SK-N-SH treated with all-trans-retinoic acid at 6 μM for 48 hours (cell line): ENCODE measurements around the gene UBE2N.

Source experiments
- ATAC-seq: fragments of 200-7000 bp; cut with Tn5 transposase; 3 replicates; pipeline ENCODE4 v1.9.1; 2020; ENCODE audit warnings: mild to moderate bottlenecking, moderate library complexity
- ARNTL ChIP-seq: fragments of 450-650 bp; formaldehyde crosslinking; IDR thresholded peaks from 2 replicates; pipeline ENCODE4 v1.5.0; 2020; ENCODE audit warnings: low read depth, mild to moderate bottlenecking, moderate library complexity, borderline replicate concordance
- BACH2 ChIP-seq: fragments of 250-450 bp; sonication (Bioruptor Pico); IDR thresholded peaks from 2 replicates; pipeline ENCODE4 v1.9.0; 2021; ENCODE audit warnings: mild to moderate bottlenecking, borderline replicate concordance
- CREB5 ChIP-seq: fragments of 250-450 bp; sonication (Bioruptor Pico); IDR thresholded peaks from 2 replicates; pipeline ENCODE4 v1.5.1; 2020; ENCODE audit warnings: low read depth, mild to moderate bottlenecking, moderate library complexity
- CSDC2 ChIP-seq: fragments of 250-450 bp; sonication (Bioruptor Pico); IDR thresholded peaks from 2 replicates; pipeline ENCODE4 v1.5.0; 2020; ENCODE audit warnings: mild to moderate bottlenecking, moderate library complexity
- CSRNP3 ChIP-seq: fragments of 250-450 bp; sonication (Bioruptor Pico); IDR thresholded peaks from 2 replicates; pipeline ENCODE4 v1.5.1; 2021; ENCODE audit warnings: mild to moderate bottlenecking, moderate library complexity
- ESRRG ChIP-seq: fragments of 250-450 bp; sonication (Bioruptor Pico); IDR thresholded peaks from 2 replicates; pipeline ENCODE4 v1.6.1; 2021; ENCODE audit warnings: mild to moderate bottlenecking
- GLIS3 ChIP-seq: fragments of 250-450 bp; sonication (Bioruptor Pico); IDR thresholded peaks from 2 replicates; pipeline ENCODE4 v1.5.0; 2020; ENCODE audit warnings: mild to moderate bottlenecking, moderate library complexity
- ISL1 ChIP-seq: fragments of 250-450 bp; sonication (Bioruptor Pico); IDR thresholded peaks from 2 replicates; pipeline ENCODE4 v2.1.2; 2022; ENCODE audit warnings: mild to moderate bottlenecking, moderate library complexity
- OSR1 ChIP-seq: fragments of 250-450 bp; sonication (Bioruptor Pico); IDR thresholded peaks from 2 replicates; pipeline ENCODE4 v1.8.0; 2022; ENCODE audit warnings: moderate library complexity, mild to moderate bottlenecking, inconsistent platforms
- POU6F1 ChIP-seq: fragments of 250-450 bp; sonication (Bioruptor Pico); IDR thresholded peaks from 2 replicates; pipeline ENCODE4 v1.8.0; 2021; ENCODE audit warnings: low read depth, mild to moderate bottlenecking, moderate library complexity, borderline replicate concordance
- PPARA ChIP-seq: fragments of 250-450 bp; sonication (Bioruptor Pico); IDR thresholded peaks from 2 replicates; pipeline ENCODE4 v1.5.0; 2020; ENCODE audit warnings: mild to moderate bottlenecking, borderline replicate concordance
- RARB ChIP-seq: fragments of 250-450 bp; sonication (Bioruptor Pico); IDR thresholded peaks from 2 replicates; pipeline ENCODE4 v1.8.0; 2021; ENCODE audit warnings: mild to moderate bottlenecking, moderate library complexity
- SNAI2 ChIP-seq: fragments of 250-450 bp; sonication (Bioruptor Pico); IDR thresholded peaks from 2 replicates; pipeline ENCODE4 v1.5.0; 2020; ENCODE audit warnings: mild to moderate bottlenecking, moderate library complexity
- TCF4 ChIP-seq: fragments of 250-450 bp; sonication (Bioruptor Pico); IDR thresholded peaks from 2 replicates; pipeline ENCODE4 v1.8.0; 2021; ENCODE audit warnings: mild to moderate bottlenecking, moderate library complexity, borderline replicate concordance
- TOX ChIP-seq: fragments of 250-450 bp; sonication (Bioruptor Pico); IDR thresholded peaks from 2 replicates; pipeline ENCODE4 v1.8.0; 2021; ENCODE audit warnings: mild to moderate bottlenecking, moderate library complexity, borderline replicate concordance
- TSHZ2 ChIP-seq: fragments of 250-450 bp; sonication (Bioruptor Pico); IDR thresholded peaks from 2 replicates; pipeline ENCODE4 v1.5.0; 2020; ENCODE audit warnings: mild to moderate bottlenecking, moderate library complexity
- ZC3H10 ChIP-seq: fragments of 250-450 bp; sonication (Bioruptor Pico); IDR thresholded peaks from 2 replicates; pipeline ENCODE4 v1.5.1; 2021; ENCODE audit warnings: mild to moderate bottlenecking, moderate library complexity
- ZFP3 ChIP-seq: fragments of 250-450 bp; sonication (Bioruptor Pico); IDR thresholded peaks from 2 replicates; pipeline ENCODE4 v1.5.0; 2020; ENCODE audit warnings: mild to moderate bottlenecking, moderate library complexity
- ZNF565 ChIP-seq: fragments of 450-650 bp; formaldehyde crosslinking; conservative IDR thresholded peaks from 2 replicates; pipeline ENCODE4 v1.5.0; 2020; ENCODE audit warnings: low read depth, mild to moderate bottlenecking, moderate library complexity
- ZNF70 ChIP-seq: fragments of 450-650 bp; formaldehyde crosslinking; IDR thresholded peaks from 2 replicates; pipeline ENCODE4 v1.5.0; 2020; ENCODE audit warnings: mild to moderate bottlenecking, moderate library complexity
- ZNF8 ChIP-seq: fragments of 450-650 bp; formaldehyde crosslinking; IDR thresholded peaks from 2 replicates; pipeline ENCODE4 v1.5.0; 2020; ENCODE audit warnings: mild to moderate bottlenecking, moderate library complexity

UBE2N gene

GRCh38 chr12:93456077-93456476, 14.3 kb upstream of the UBE2N start (continued):
- TF ChIP-seq TSHZ2 (CRISPR knock-in tag) (no peak), CSDC2 (CRISPR knock-in tag) (no peak), ZC3H10 (no peak), ZFP3 (CRISPR knock-in tag) (no peak), ARNTL (CRISPR knock-in tag) (no peak), TCF4 (no peak), CSRNP3 (CRISPR knock-in tag) (no peak), GLIS3 (CRISPR knock-in tag) (no peak), SNAI2 (CRISPR knock-in tag) (no peak), ISL1 (CRISPR knock-in tag) (no peak), ESRRG (CRISPR knock-in tag) (no peak)

GRCh38 chr12:93453633-93454032, 11.9 kb upstream of the UBE2N start:
- TF ChIP-seq TOX (CRISPR knock-in tag) (no peak), ZNF70 (CRISPR knock-in tag) (no peak), CREB5 (CRISPR knock-in tag) (no peak), CSRNP3 (CRISPR knock-in tag) (no peak), PPARA (no peak), CSDC2 (CRISPR knock-in tag) (no peak), POU6F1 (CRISPR knock-in tag) (no peak), BACH2 (CRISPR knock-in tag) (no peak), ARNTL (CRISPR knock-in tag) (no peak), ZC3H10 (no peak), ZFP3 (CRISPR knock-in tag) (no peak), RARB (CRISPR knock-in tag) (no peak), ZNF565 (CRISPR knock-in tag) (no peak), ISL1 (CRISPR knock-in tag) (no peak)
- no peak; the same call in 2 of the 3 replicates for ATAC-seq

- no peak for ATAC-seq
- no peak for TF ChIP-seq BACH2 (CRISPR knock-in tag)
- no peak for TF ChIP-seq ZNF8 (CRISPR knock-in tag)
- no peak for TF ChIP-seq TCF4
- no peak for TF ChIP-seq GLIS3 (CRISPR knock-in tag)
- TF ChIP-seq ZNF70 (CRISPR knock-in tag): no peak
- no peak for TF ChIP-seq RARB (CRISPR knock-in tag)
- no peak for TF ChIP-seq ARNTL (CRISPR knock-in tag)
- TF ChIP-seq ZC3H10: no peak
- TF ChIP-seq CREB5 (CRISPR knock-in tag): no peak
- no peak for TF ChIP-seq OSR1
- no peak for TF ChIP-seq CSRNP3 (CRISPR knock-in tag)
- TF ChIP-seq CSDC2 (CRISPR knock-in tag): no peak
- TF ChIP-seq ESRRG (CRISPR knock-in tag): no peak
- TF ChIP-seq TSHZ2 (CRISPR knock-in tag): no peak
Observed at GRCh38 chr12:93451423-93452158, 9.8 kb upstream of the UBE2N start.
